Cardiac muscle cell (in vitro differentiated cells and primary cell): ENCODE data around the gene FAM25G. TPM values are rescaled to one million over a fixed set of nuclear protein-coding genes. Genes with fewer than 3 reads are reported as not detected.

Source experiments
- DNase-seq, 2 donors: peaks; one replicate each; pipeline versions ENCODE4 v3.0.0 to v3.0.0-alpha.2; 2010 to 2017; ENCODE audit warnings: low read depth in 1 of 2, low spot score in 1 of 2
- H3K27ac ChIP-seq: fragments of 200-600 bp; sonication (generic); 2 replicates; pipeline ENCODE4 v1.5.1; 2016
- H3K27me3 ChIP-seq: fragments of 200-600 bp; sonication (generic); 2 replicates; pipeline ENCODE4 v1.6.0; 2016; ENCODE audit warnings: control low read depth
- H3K36me3 ChIP-seq: fragments of 200-600 bp; sonication (generic); 2 replicates; pipeline ENCODE4 v1.5.1; 2016; ENCODE audit warnings: control low read depth
- H3K4me1 ChIP-seq: fragments of 200-600 bp; sonication (generic); 2 replicates; pipeline ENCODE4 v1.8.1; 2017; ENCODE audit warnings: low read depth, mild to moderate bottlenecking, mixed run types
- H3K4me3 ChIP-seq: fragments of 200-600 bp; sonication (generic); 2 replicates; pipeline ENCODE4 v1.5.1; 2016; ENCODE audit warnings: mild to moderate bottlenecking
- H3K9me3 ChIP-seq: fragments of 200-600 bp; sonication (generic); 2 replicates; pipeline ENCODE4 v1.5.1; 2017; ENCODE audit warnings: low read depth, mild to moderate bottlenecking, control low read depth
- polyA plus RNA-seq: library from polyadenylated mRNA; unstranded; fragments of >200 nt; fragmentation: Nextera tagmentation; extraction: Ambion mirVana; gene quantifications from 2 replicates; pipeline ENCODE4 v1.2.1, GENCODE V29; 2016
- total RNA-seq: library from RNA; depleted of rRNA; stranded (reverse); fragments of >200 nt; gene quantifications from 2 replicates; pipeline ENCODE4 v1.2.3, GENCODE V29; 2016
- TF ChIP-seq, protein P1 (sequence below): IDR thresholded peaks from 2 replicates; pipeline ENCODE4 v1.5.1; 2012; ENCODE audit warnings: low read depth, mild to moderate bottlenecking, low read length

Gene FAM25G
- total and polyA plus RNA-seq, 2 experiments from 2014 or later, result not detected

- Histone ChIP-seq H3K36me3 (no peaks in the 10 kb centered on the region), H3K27me3 (no peaks in the 10 kb centered on the region), H3K4me3 (no peak overlapping the region), H3K27ac (no peak overlapping the region), H3K9me3 (no peaks in the 10 kb centered on the region), H3K4me1 (no peaks in the 10 kb centered on the region)
- DNase-seq, result no peak
- TF ChIP-seq, protein P1, sequence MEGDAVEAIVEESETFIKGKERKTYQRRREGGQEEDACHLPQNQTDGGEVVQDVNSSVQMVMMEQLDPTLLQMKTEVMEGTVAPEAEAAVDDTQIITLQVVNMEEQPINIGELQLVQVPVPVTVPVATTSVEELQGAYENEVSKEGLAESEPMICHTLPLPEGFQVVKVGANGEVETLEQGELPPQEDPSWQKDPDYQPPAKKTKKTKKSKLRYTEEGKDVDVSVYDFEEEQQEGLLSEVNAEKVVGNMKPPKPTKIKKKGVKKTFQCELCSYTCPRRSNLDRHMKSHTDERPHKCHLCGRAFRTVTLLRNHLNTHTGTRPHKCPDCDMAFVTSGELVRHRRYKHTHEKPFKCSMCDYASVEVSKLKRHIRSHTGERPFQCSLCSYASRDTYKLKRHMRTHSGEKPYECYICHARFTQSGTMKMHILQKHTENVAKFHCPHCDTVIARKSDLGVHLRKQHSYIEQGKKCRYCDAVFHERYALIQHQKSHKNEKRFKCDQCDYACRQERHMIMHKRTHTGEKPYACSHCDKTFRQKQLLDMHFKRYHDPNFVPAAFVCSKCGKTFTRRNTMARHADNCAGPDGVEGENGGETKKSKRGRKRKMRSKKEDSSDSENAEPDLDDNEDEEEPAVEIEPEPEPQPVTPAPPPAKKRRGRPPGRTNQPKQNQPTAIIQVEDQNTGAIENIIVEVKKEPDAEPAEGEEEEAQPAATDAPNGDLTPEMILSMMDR, result no peak
Observed at GRCh38 chr10:47440207-47440606, 51.3 kb downstream of the FAM25G start.

- no peaks in the 10 kb centered on the region for H3K4me1 ChIP-seq
- H3K27me3 ChIP-seq, result no peaks in the 10 kb centered on the region
- TF ChIP-seq, protein P1, result peak; percentile 84
- H3K4me3 ChIP-seq, result no peak overlapping the region
- H3K9me3 ChIP-seq, result no peaks in the 10 kb centered on the region
- no peaks in the 10 kb centered on the region for H3K36me3 ChIP-seq
- peak; percentile 74 to 83 for DNase-seq
- H3K27ac ChIP-seq, result no peak overlapping the region
Observed at GRCh38 chr10:47438857-47439474, 52.5 kb downstream of the FAM25G start.

Other genes starting within 250 kb of the FAM25G start
- gene GDF10, start 191.5 kb downstream of the FAM25G start, total RNA-seq, result 3.2 and 4.0 TPM in 2 replicates
- gene GDF10, start 191.5 kb downstream of the FAM25G start, polyA plus RNA-seq, result 3.2 and 3.8 TPM in 2 replicates
- 3.5 and 5.8 TPM in 2 replicates for gene GDF2, start 169.2 kb downstream of the FAM25G start, total RNA-seq
- 2.6 and 4.4 TPM in 2 replicates for gene GDF2, start 169.2 kb downstream of the FAM25G start, polyA plus RNA-seq
- gene RBP3, start 143.3 kb downstream of the FAM25G start, total RNA-seq, result not detected in 2 replicates
- not detected in 2 replicates for gene RBP3, start 143.3 kb downstream of the FAM25G start, polyA plus RNA-seq
- gene ZNF488, start 107.4 kb downstream of the FAM25G start, total RNA-seq, result 0.07 and 0.15 TPM in 2 replicates
- 0.55 and 1.2 TPM in 2 replicates for gene ZNF488, start 107.4 kb downstream of the FAM25G start, polyA plus RNA-seq
- 0.27 and 0.32 TPM in 2 replicates for gene ANXA8, start 7.6 kb downstream of the FAM25G start, total RNA-seq
- gene ANXA8, start 7.6 kb downstream of the FAM25G start, polyA plus RNA-seq, result 0.87 and 0.92 TPM in 2 replicates
- gene AGAP9, start 31.9 kb upstream of the FAM25G start, total RNA-seq, result 7.3 and 14.9 TPM in 2 replicates
- gene AGAP9, start 31.9 kb upstream of the FAM25G start, polyA plus RNA-seq, result 4.6 and 5.3 TPM in 2 replicates